Sigmoid colon (tissue), 4 donors: ENCODE results near the gene CFAP97D2.

Experiments
- CTCF ChIP-seq, 4 experiments: fragments of 450-650 bp in 3 of 4; fragments of 200-600 bp in 1 of 4; IDR thresholded peaks; one replicate each; pipeline ENCODE4 v1.5.1; 2016 to 2019; ENCODE audit warnings: antibody characterized with exemption in 4 of 4, mild to moderate bottlenecking in 3 of 4, moderate library complexity in 2 of 4
- EP300 ChIP-seq, 4 donors: sonication (generic); formaldehyde crosslinking; IDR thresholded peaks; one replicate each; pipeline ENCODE4 v1.6.1; 2017; ENCODE audit warnings: antibody characterized with exemption in 4 of 4
- POLR2A ChIP-seq, 2 donors: fragments of 450-650 bp; IDR thresholded peaks; one replicate each; pipeline ENCODE4 v1.6.1; 2016; ENCODE audit warnings: antibody characterized with exemption in 2 of 2, mild to moderate bottlenecking in 2 of 2, moderate library complexity in 2 of 2
- POLR2AphosphoS5 ChIP-seq, 4 donors: sonication (generic); formaldehyde crosslinking; IDR thresholded peaks; one replicate each; pipeline ENCODE4 v1.6.1; 2017; ENCODE audit warnings: antibody characterized with exemption in 4 of 4

GRCh38 chr13:114222461-114222968 lies 43.5 kb downstream of the CFAP97D2 start:
- TF ChIP-seq CTCF (IDR thresholded peaks at IDR 0.05) (no peak), POLR2AphosphoS5 (IDR thresholded peaks at IDR 0.05) (no peak), POLR2A (IDR thresholded peaks at IDR 0.05) (no peak), EP300 (IDR thresholded peaks at IDR 0.05) (no peak)
